CD4-positive, CD25-positive, alpha-beta regulatory T cell (primary cell): ENCODE results near the gene EML4. TPM values are rescaled to one million over a fixed set of nuclear protein-coding genes. Genes with fewer than 3 reads are reported as not detected.

Source experiments
- ATAC-seq, 2 donors: fragments of 150-1000 bp; cut with Tn5 transposase; one replicate each; pipeline ENCODE4 v1.10.0; 2021; ENCODE audit warnings: low read depth in 2 of 2, moderate number of reproducible peaks in 2 of 2, moderate library complexity in 1 of 2
- DNase-seq, 3 donors: peaks; one replicate each; pipeline versions ENCODE4 v3.0.0 to v3.0.0-alpha.2; 2012 to 2022; ENCODE audit warnings: mixed read lengths in 1 of 3
- H3K27ac ChIP-seq: one replicate; pipeline ENCODE4 v1.7.0; 2013; ENCODE audit warnings: mild to moderate bottlenecking, low read length; ENCODE audit not compliant: insufficient read depth, poor library complexity, severe bottlenecking
- H3K27me3 ChIP-seq: one replicate; pipeline ENCODE4 v1.7.0; 2013; ENCODE audit warnings: low read length; ENCODE audit not compliant: control insufficient read depth, insufficient read depth
- H3K36me3 ChIP-seq: one replicate; pipeline ENCODE4 v1.7.0; 2013; ENCODE audit warnings: mild to moderate bottlenecking, low read length, moderate library complexity; ENCODE audit not compliant: control insufficient read depth, insufficient read depth
- H3K4me1 ChIP-seq: 2 replicates; pipeline ENCODE4 v1.7.0; 2013; ENCODE audit warnings: mild to moderate bottlenecking, low read length; ENCODE audit not compliant: insufficient read depth, control insufficient read depth, poor library complexity, severe bottlenecking
- H3K4me3 ChIP-seq: one replicate; pipeline ENCODE4 v1.7.0; 2013; ENCODE audit warnings: low read depth, mild to moderate bottlenecking, low read length, moderate library complexity
- H3K9me3 ChIP-seq, 2 experiments: 1 replicate in 1 of 2; 2 replicates in 1 of 2; pipeline ENCODE4 v1.7.0; 2013; ENCODE audit warnings: low read length in 2 of 2, mild to moderate bottlenecking in 1 of 2, moderate library complexity in 1 of 2; ENCODE audit not compliant: control insufficient read depth in 2 of 2
- H3K27ac Mint-ChIP-seq, 3 donors: one replicate each; pipeline ENCODE4 v1.8.0; 2020 to 2022; ENCODE audit warnings: mild to moderate bottlenecking in 3 of 3, mixed read lengths in 3 of 3, moderate library complexity in 2 of 3
- H3K27me3 Mint-ChIP-seq: one replicate; pipeline ENCODE4 v1.8.0; 2022; ENCODE audit warnings: mild to moderate bottlenecking, mixed read lengths
- H3K36me3 Mint-ChIP-seq: one replicate; pipeline ENCODE4 v1.8.0; 2020; ENCODE audit warnings: mixed read lengths
- H3K4me1 Mint-ChIP-seq, 4 donors: one replicate each; pipeline ENCODE4 v1.8.0; 2020 to 2022; ENCODE audit warnings: mixed read lengths in 4 of 4, mild to moderate bottlenecking in 1 of 4
- H3K4me3 Mint-ChIP-seq, 4 donors: one replicate each; pipeline ENCODE4 v1.8.0; 2020 to 2022; ENCODE audit warnings: mild to moderate bottlenecking in 4 of 4, mixed read lengths in 4 of 4, moderate library complexity in 3 of 4
- H3K9me3 Mint-ChIP-seq, 7 donors: one replicate each; pipeline ENCODE4 v1.8.0; 2020 to 2022; ENCODE audit warnings: mixed read lengths in 7 of 7, mild to moderate bottlenecking in 3 of 7, moderate library complexity in 2 of 7
- polyA plus RNA-seq, 4 donors: library from polyadenylated mRNA; unstranded; fragments of 300-500 nt; fragmentation: Illumina TruSeq; gene quantifications; one replicate each; pipeline ENCODE4 v1.2.3, GENCODE V29; 2021
- total RNA-seq: library from RNA; stranded (reverse); gene quantifications from one replicate; pipeline ENCODE4 v1.2.3, GENCODE V29; 2022

Gene EML4
- total and polyA plus RNA-seq, 5 donors from 2014 or later: 83.7 to 293 (median 90.1) TPM

- no peak overlapping the region for H3K27ac Mint-ChIP-seq
- Histone ChIP-seq H3K27me3 (no peaks in the 10 kb centered on the region), H3K4me3 (no peak overlapping the region), H3K9me3 (no peaks in the 10 kb centered on the region), H3K27ac (no peak overlapping the region), H3K36me3 (peaks cover 54% of the 10 kb centered on the region), H3K4me1 (peaks cover 19% of the 10 kb centered on the region)
- DNase-seq: no peak
- H3K36me3 Mint-ChIP-seq: peaks cover 29% of the 10 kb centered on the region
- peaks cover 0 to 2% (median 0%) of the 10 kb centered on the region in 7 donors for H3K9me3 Mint-ChIP-seq
- ATAC-seq: no peak
- peaks cover 52 to 72% (median 58%) of the 10 kb centered on the region in 4 donors for H3K4me1 Mint-ChIP-seq
- no peaks in the 10 kb centered on the region for H3K27me3 Mint-ChIP-seq
- H3K4me3 Mint-ChIP-seq: no peak overlapping the region
These were observed 80.7 kb downstream of the EML4 start for GRCh38 chr2:42249887-42250286.

- Histone ChIP-seq H3K36me3 (peaks cover 45% of the 10 kb centered on the region), H3K27me3 (no peaks in the 10 kb centered on the region), H3K4me3 (no peak overlapping the region), H3K27ac (no peak overlapping the region), H3K4me1 (peaks cover 30% of the 10 kb centered on the region), H3K9me3 (no peaks in the 10 kb centered on the region)
- H3K27me3 Mint-ChIP-seq: no peaks in the 10 kb centered on the region
- peak overlapping the region in 2 of 3 donors; percentile 59 to 86 for H3K27ac Mint-ChIP-seq
- no peak for DNase-seq
- H3K9me3 Mint-ChIP-seq: peaks cover 0 to 2% (median 0%) of the 10 kb centered on the region in 7 donors
- ATAC-seq: peak in 1 of 2 donors; percentile 20
- H3K4me1 Mint-ChIP-seq: peaks cover 54 to 81% (median 64%) of the 10 kb centered on the region in 4 donors
- H3K36me3 Mint-ChIP-seq: peaks cover 29% of the 10 kb centered on the region
- no peak overlapping the region for H3K4me3 Mint-ChIP-seq
These were observed 81.8 kb downstream of the EML4 start for GRCh38 chr2:42250925-42251324.

GRCh38 chr2:42252464-42252863 is 83.3 kb downstream of the EML4 start:
- peak overlapping the region; percentile 18 to 55 (median 47) for H3K27ac Mint-ChIP-seq

GRCh38 chr2:42254186-42254895 is 85.2 kb downstream of the EML4 start:
- H3K36me3 Mint-ChIP-seq: peaks cover 25% of the 10 kb centered on the region

More at GRCh38 chr2:42252464-42252863, 83.3 kb downstream of the EML4 start:
- Histone ChIP-seq H3K9me3 (no peaks in the 10 kb centered on the region), H3K27ac (no peak overlapping the region), H3K36me3 (peaks cover 30% of the 10 kb centered on the region), H3K27me3 (no peaks in the 10 kb centered on the region), H3K4me3 (no peak overlapping the region), H3K4me1 (peaks cover 44% of the 10 kb centered on the region)
- Mint-ChIP-seq H3K4me3 (peak overlapping the region in 3 of 4 donors; percentile 0 to 25 (median 8)), H3K27me3 (no peaks in the 10 kb centered on the region), H3K36me3 (peaks cover 23% of the 10 kb centered on the region), H3K9me3 (peaks cover 0 to 2% (median 0%) of the 10 kb centered on the region in 7 donors), H3K4me1 (peaks cover 52 to 84% (median 66%) of the 10 kb centered on the region in 4 donors)
- ATAC-seq: no peak
- DNase-seq: peak in 1 of 3 donors; percentile 14

GRCh38 chr2:42256505-42256904 is 87.4 kb downstream of the EML4 start:
- H3K4me3 Mint-ChIP-seq: peak overlapping the region; percentile 22 to 74 (median 38)
- H3K4me3 ChIP-seq: peak overlapping the region; percentile 71
- H3K27me3 ChIP-seq: no peaks in the 10 kb centered on the region
- H3K27ac Mint-ChIP-seq: peak overlapping the region; percentile 12 to 77 (median 49)
- H3K9me3 ChIP-seq: no peaks in the 10 kb centered on the region
- ATAC-seq: peak; percentile 39 to 67
- H3K36me3 ChIP-seq: peaks cover 36% of the 10 kb centered on the region
- no peaks in the 10 kb centered on the region for H3K27me3 Mint-ChIP-seq
- H3K9me3 Mint-ChIP-seq: peaks cover 0 to 2% (median 0%) of the 10 kb centered on the region in 7 donors
- peaks cover 39% of the 10 kb centered on the region for H3K4me1 ChIP-seq
- H3K27ac ChIP-seq: peak overlapping the region; percentile 68
- peaks cover 44 to 77% (median 59%) of the 10 kb centered on the region in 4 donors for H3K4me1 Mint-ChIP-seq
- peaks cover 30% of the 10 kb centered on the region for H3K36me3 Mint-ChIP-seq
- DNase-seq: peak in 2 of 3 donors; percentile 20 to 64

More at GRCh38 chr2:42254186-42254895, 85.2 kb downstream of the EML4 start:
- Histone ChIP-seq H3K9me3 (no peaks in the 10 kb centered on the region), H3K27ac (no peak overlapping the region), H3K27me3 (no peaks in the 10 kb centered on the region), H3K36me3 (peaks cover 38% of the 10 kb centered on the region), H3K4me1 (peaks cover 43% of the 10 kb centered on the region), H3K4me3 (no peak overlapping the region)
- peaks cover 0 to 2% (median 0%) of the 10 kb centered on the region in 7 donors for H3K9me3 Mint-ChIP-seq
- no peaks in the 10 kb centered on the region for H3K27me3 Mint-ChIP-seq
- no peak for ATAC-seq
- no peak for DNase-seq
- H3K4me1 Mint-ChIP-seq: peaks cover 51 to 93% (median 65%) of the 10 kb centered on the region in 4 donors
- H3K27ac Mint-ChIP-seq: peak overlapping the region in 2 of 3 donors; percentile 44 to 92
- H3K4me3 Mint-ChIP-seq: peak overlapping the region in 3 of 4 donors; percentile 10 to 18 (median 11)

GRCh38 chr2:42261518-42262195 is 92.5 kb downstream of the EML4 start:
- no peak overlapping the region for H3K4me3 Mint-ChIP-seq
- no peak overlapping the region for H3K4me3 ChIP-seq
- H3K27me3 Mint-ChIP-seq: no peaks in the 10 kb centered on the region
- H3K36me3 Mint-ChIP-seq: peaks cover 31% of the 10 kb centered on the region
- H3K36me3 ChIP-seq: peaks cover 65% of the 10 kb centered on the region
- no peak for DNase-seq
- no peak overlapping the region for H3K27ac Mint-ChIP-seq
- no peaks in the 10 kb centered on the region for H3K27me3 ChIP-seq
- H3K9me3 Mint-ChIP-seq: no peaks in the 10 kb centered on the region
- no peaks in the 10 kb centered on the region for H3K9me3 ChIP-seq
- H3K4me1 ChIP-seq: peaks cover 9% of the 10 kb centered on the region
- no peak for ATAC-seq
- H3K4me1 Mint-ChIP-seq: peaks cover 5 to 32% (median 24%) of the 10 kb centered on the region in 4 donors
- no peak overlapping the region for H3K27ac ChIP-seq

- Histone ChIP-seq H3K9me3 (no peaks in the 10 kb centered on the region), H3K27ac (no peak overlapping the region), H3K4me3 (no peak overlapping the region), H3K36me3 (peaks cover 68% of the 10 kb centered on the region), H3K4me1 (peaks cover 14% of the 10 kb centered on the region), H3K27me3 (no peaks in the 10 kb centered on the region)
- H3K36me3 Mint-ChIP-seq: peaks cover 29% of the 10 kb centered on the region
- H3K27ac Mint-ChIP-seq: peak overlapping the region in 1 of 3 donors; percentile 74
- no peak overlapping the region for H3K4me3 Mint-ChIP-seq
- H3K9me3 Mint-ChIP-seq: no peaks in the 10 kb centered on the region
- no peak for ATAC-seq
- peaks cover 21 to 39% (median 25%) of the 10 kb centered on the region in 4 donors for H3K4me1 Mint-ChIP-seq
- DNase-seq: no peak
- H3K27me3 Mint-ChIP-seq: no peaks in the 10 kb centered on the region
These were observed 97.1 kb downstream of the EML4 start for GRCh38 chr2:42266236-42266635.
